ENCODE data around the gene ELMO2.

The ELMO2 gene

GRCh38 chr20:46406200-46406985 lies at the start of gene ELMO2:
Gene ELMO2, minus strand, starts transcription at chr20:46406615. Its CDS starts 12,133 bp downstream, at chr20:46394482.
- peak; percentile 94 to 96 for DNase-seq (ENCODE audit: low read depth in 2 of 2)

DNA sequence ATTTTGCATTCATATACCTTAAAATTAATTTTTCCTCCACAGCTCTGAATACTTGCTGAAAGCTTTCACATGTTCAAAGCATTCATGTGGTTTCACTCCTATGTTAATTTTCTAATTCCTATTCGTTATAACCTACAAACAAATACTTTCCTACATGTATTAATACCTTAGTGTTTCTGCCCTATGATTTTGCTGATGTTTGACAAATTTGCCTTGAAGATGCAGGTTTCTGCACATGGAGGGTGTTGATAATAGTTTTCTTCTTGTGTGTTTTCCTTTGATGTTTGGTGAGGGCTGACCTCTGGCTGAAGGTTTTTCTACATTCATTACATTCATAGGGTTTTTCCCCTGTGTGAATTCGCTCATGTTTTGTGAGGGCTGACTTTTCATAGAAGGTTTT lies 49.3 kb upstream of the ELMO2 start:
- no peak for DNase-seq (ENCODE audit: low read depth in 2 of 2)

GRCh38 chr20:46446851-46447250 lies 40.4 kb upstream of the ELMO2 start:
- no peak for DNase-seq (ENCODE audit: low read depth in 2 of 2)

DNA sequence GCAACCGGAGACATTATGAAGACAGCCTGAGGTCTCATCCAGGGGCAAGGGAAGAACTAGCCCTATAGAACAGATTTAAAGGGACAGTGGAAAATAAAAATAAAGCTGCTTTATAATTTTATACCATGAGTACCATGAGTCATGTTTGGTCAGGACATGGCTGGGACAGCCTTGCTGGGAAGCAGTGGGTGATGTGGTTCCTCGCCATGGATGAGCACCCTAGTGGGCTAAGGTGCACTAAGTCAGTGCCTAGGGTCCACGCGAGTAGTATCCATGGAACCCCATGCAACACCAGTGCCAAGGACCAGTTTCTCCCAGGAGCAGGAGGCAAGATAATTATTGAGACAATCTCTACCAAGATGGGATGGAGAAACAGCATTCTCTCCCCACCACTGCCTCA lies 33.4 kb upstream of the ELMO2 start:
- no peak for DNase-seq (ENCODE audit: low read depth in 2 of 2)

- DNase-seq (ENCODE audit: low read depth in 2 of 2), result no peak
These were observed 31.8 kb upstream of the ELMO2 start for GRCh38 chr20:46438156-46438750.

- no peak for DNase-seq (ENCODE audit: low read depth in 2 of 2)
These were observed 28.7 kb upstream of the ELMO2 start for GRCh38 chr20:46435146-46435545.

- no peak for DNase-seq (ENCODE audit: low read depth in 2 of 2)
These were observed 28.2 kb upstream of the ELMO2 start for GRCh38 chr20:46434597-46434996.

DNA sequence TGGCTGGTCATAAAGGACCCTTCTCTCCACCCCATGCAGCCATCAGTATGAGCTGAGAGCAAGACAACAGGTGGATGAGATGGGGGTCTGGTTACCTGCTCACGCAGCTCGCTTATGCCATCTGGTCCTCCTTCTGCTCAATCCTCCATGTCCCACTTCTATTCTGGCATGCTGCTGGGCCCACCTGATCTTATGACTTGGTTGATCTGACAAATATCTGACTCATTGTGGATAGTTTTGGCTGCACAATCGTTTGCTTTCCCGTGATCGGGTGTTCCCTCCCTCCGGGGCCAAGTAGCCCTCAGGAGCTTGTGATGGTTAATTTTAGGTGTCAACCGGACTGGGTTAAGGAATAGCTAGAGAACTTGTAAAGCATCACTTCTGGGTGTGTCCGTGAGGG lies 26.6 kb upstream of the ELMO2 start:
- no peak for DNase-seq (ENCODE audit: low read depth in 2 of 2)

DNA sequence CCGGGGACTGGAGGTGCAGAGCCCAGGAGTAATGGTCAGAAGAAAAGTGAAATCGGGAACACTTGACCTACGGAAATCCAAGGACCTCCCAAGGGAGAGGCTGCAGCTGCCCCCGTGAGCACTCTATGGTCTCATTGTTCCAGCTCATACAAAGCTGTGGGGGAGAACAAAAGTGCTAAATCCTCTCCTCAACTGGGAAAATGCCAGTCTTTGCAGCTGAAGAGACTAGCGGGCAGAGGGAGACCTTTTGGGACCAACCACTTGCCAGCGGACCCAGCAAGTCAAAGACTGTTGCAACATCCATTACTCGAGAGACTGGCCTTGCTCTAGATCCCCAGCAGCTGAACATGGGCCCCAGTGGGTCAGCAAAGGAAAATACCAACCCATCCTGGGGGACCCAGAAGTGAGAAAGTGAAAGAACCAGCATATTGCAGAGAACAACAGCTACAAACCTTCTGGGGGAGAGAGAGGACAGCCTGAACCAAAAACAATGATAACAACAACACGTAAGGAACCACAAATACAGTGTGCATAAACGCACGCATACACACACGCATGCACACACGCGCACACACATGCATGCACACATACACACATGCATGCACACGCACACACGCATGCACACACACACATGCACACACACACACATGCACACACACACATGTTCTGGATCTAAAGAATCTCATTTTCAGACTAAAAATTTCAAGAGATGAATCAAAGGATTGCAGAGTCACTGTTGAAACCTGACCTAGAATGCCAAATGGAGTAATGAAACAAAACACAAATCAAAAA lies 24.7 kb upstream of the ELMO2 start:
- DNase-seq (ENCODE audit: low read depth in 2 of 2), result no peak

- no peak for DNase-seq (ENCODE audit: low read depth in 2 of 2)
These were observed 21.0 kb upstream of the ELMO2 start for GRCh38 chr20:46427384-46427783.

DNA sequence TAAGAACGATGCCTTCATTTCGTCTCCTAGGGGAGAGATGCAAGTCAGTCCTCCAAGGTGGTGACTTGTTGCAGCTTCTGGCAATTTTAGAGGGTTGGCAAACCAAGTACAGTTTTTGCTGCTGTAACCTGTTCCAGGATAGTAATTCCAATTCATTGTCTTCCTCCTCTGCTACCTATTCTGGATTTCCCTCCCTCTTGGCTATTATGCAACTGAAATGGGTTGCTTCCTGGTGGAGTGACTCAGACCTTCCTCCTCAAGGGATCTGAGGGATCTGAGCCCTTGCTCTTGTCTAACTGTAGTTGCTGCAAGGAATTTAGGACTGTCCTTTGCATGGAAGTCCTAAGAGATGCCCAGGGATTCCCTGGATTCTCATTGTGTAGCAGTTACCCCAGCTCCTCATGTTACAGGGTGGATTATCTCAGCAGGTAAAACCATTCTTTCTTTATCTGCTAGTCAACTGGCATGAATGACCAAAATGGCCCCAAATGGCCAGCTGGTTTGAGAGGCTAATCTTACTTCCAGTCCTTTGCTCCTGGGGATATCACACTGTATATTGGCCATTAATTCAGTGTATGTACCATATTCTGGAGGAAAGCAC lies 17.6 kb upstream of the ELMO2 start:
- DNase-seq (ENCODE audit: low read depth in 2 of 2), result no peak

DNA sequence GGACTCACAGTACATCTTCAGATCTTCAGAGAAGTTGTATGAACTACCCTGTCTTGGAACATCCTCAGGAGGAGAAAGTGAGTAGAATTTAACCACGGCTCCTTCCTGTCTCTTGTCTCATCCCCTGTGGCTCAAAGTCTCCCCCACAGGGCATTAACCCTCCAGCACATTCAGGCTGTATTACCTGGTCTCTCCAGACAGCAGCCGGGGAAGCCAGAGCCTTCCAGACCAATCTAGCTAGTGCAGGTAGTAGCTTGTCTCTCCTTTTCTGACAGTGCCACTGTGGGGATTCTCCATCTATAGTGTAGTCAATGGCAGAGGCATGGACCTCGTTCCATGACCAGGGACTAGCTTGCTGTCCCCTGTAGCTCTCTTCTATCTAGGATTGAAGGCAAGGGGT lies 16.9 kb upstream of the ELMO2 start:
- DNase-seq (ENCODE audit: low read depth in 2 of 2), result no peak

DNA sequence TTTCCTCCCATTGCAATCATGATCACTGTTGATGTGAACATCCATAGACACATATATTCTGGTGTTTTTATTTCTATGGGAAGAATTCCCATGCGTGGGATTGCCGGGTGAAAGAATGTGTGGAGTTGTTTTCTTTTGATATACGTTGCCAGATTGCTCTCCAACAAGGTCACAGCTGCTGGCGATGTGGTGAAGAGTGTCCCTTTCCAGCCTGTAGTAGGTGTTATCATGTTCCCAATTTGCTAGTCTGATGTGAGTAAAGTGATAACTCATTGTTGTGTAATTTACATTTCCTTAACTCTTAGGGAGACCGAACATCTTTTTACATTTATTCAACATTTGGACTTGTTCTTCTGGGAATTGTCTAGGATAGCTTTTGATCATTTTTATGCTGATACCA lies 14.5 kb upstream of the ELMO2 start:
- no peak for DNase-seq (ENCODE audit: low read depth in 2 of 2)

DNA sequence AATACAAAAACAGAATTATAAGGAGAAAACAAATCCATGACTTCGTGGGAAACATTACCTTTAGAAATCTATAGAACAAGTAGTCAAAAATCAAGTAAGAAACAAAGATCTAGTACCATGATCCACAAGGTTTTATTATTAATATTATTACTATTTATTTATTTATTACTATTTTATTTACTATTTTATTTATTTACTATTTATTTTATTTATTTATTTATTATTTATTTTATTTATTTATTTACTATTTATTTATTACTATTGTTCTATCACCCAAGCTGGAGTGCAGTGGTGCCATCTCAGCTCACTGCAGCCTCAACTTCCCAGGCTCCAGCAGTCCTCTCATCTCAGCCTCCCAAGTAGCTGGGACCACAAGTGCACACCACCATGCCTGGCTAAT lies 13.5 kb upstream of the ELMO2 start:
- no peak for DNase-seq (ENCODE audit: low read depth in 2 of 2)

DNA sequence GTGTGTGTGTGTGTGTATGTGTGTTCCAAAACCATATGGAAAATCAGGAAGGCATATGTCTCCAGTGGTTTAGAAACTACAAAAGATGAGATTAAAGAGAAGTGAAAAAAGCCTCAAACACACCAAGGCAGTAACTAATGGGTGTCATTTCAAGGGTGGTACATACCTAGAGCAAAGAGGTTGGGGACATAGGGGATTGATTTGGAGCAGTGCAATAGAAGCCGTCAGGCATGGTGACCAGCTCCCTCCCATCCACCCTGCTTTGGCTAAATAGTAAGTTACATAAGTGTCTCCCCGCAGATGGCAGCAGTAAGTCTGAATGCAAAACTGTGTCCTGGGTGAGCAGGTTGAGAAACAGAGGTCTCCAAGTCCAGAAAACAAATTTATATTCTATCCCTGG lies 10.4 kb upstream of the ELMO2 start:
- DNase-seq (ENCODE audit: low read depth in 2 of 2), result no peak

GRCh38 chr20:46416421-46416820 lies 10.0 kb upstream of the ELMO2 start:
- no peak for DNase-seq (ENCODE audit: low read depth in 2 of 2)

DNA sequence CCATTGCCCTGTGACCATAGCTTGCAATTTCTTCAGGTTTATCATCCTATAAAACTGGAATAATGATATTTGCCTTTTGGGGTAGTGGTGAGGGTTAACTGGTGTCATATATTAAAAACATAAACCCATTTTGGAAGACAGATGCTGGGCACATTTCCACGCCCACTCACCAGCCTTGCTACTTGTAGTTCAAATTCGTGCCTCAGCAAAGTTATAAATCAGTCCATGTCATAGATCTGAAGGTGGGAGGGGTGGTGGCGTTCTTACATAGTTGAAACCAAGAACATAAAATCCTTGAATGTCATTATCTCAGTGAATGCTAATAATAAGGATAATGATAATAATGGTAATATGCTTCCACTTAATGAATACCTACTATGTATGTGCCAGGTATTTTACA lies 9.4 kb upstream of the ELMO2 start:
- DNase-seq (ENCODE audit: low read depth in 2 of 2), result no peak

DNA sequence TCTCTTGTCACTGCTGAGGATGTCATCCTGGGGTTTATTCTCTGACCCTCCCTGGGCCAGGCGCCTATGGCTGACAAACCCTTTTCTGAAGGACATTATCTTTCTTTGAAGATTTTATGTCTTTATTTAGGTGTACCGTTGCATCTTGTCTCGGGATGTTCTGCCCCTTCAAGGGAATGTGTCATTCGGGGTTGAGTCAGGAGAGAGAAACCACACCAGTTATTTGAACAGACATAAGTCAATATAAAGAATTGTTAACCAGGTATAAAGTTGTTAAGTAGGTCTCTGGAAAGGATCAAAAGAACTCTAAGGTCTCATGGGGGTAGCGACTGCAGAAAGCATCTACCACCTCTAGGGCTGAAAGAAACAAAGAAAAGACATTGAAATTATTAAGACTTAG lies 8.2 kb upstream of the ELMO2 start:
- DNase-seq (ENCODE audit: low read depth in 2 of 2), result no peak

- no peak for DNase-seq (ENCODE audit: low read depth in 2 of 2)
These were observed 5.2 kb upstream of the ELMO2 start for GRCh38 chr20:46411637-46412036.

GRCh38 chr20:46408281-46408731 lies 1.9 kb upstream of the ELMO2 start:
- no peak for DNase-seq (ENCODE audit: low read depth in 2 of 2)

GRCh38 chr20:46407671-46407996 lies 1.2 kb upstream of the ELMO2 start:
- DNase-seq (ENCODE audit: low read depth in 2 of 2), result no peak

GRCh38 chr20:46406986-46407670 lies 713 bp upstream of the ELMO2 start:
- DNase-seq (ENCODE audit: low read depth in 2 of 2), result peak; percentile 78 to 87

Data from stimulated activated CD8-positive, alpha-beta memory T cell treated with anti-CD3 and anti-CD28 coated beads, Interleukin-15, amount 100 ng/mL, for 48 hours (primary cell).